Measurements from ENCODE around the gene VAMP8. TPM values are rescaled to one million over a fixed set of nuclear protein-coding genes. Genes with fewer than 3 reads are reported as not detected.

Gene VAMP8
- total RNA-seq, result 0.12 and 0.33 TPM in 2 replicates

DNA sequence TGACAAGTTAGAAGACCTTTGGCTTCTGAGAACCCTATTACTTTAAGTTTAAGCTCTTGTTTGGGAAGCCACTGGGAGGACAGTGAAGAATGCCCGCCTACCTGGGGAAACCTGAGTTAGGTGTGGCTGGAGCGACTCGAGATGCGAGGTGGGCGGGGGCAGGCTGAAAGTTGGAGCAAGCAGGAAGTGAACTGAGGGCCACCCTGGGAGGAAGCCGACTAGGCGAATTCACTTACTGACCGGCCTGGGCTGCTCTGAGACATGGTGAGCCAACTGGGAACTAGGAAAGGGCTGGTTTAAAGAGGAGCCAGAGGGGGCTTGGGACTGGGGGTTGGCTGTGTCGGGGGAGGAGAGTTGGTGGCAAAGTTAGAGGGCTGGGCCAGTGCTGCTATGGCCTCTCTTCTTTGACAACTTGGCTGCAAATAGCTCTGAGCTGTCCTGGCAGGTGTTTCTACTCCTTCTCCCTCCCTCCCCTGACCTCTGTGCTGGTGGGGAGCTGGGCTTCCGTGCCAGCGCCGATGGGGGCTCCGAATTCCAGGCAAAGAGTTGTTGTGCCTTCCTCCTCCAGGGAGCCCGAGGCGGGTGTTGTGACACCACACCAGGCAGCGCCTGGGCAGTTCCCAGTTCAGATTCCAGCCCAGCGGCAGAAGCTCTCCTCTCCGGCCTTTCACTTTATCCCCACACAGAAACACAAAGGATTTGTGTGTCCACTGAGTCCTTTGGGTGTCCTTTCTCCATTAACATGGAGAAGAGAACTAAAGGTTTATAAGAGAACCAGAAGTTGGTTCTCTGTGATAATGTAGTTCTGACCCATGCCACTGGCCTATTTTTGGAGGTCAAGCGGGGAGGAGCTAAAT is at the start of gene VAMP8:
TSS of gene VAMP8 (plus strand) at position 201 of the 857 bp plus-strand sequence. CDS start at position 262, 61 bp downstream.

GRCh38 chr2:85538507-85539360 is 38.7 kb upstream of the VAMP8 start, which contains the start of gene MAT2A:
Gene MAT2A, plus strand, starts transcription at chr2:85539168. Its CDS starts 120 bp downstream, at chr2:85539288.

GRCh38 chr2:85561280-85562212 is 15.8 kb upstream of the VAMP8 start, which contains the start of gene GGCX:
Gene GGCX, minus strand, starts transcription at chr2:85561493. Its CDS starts 65 bp downstream, at chr2:85561428.

DNA sequence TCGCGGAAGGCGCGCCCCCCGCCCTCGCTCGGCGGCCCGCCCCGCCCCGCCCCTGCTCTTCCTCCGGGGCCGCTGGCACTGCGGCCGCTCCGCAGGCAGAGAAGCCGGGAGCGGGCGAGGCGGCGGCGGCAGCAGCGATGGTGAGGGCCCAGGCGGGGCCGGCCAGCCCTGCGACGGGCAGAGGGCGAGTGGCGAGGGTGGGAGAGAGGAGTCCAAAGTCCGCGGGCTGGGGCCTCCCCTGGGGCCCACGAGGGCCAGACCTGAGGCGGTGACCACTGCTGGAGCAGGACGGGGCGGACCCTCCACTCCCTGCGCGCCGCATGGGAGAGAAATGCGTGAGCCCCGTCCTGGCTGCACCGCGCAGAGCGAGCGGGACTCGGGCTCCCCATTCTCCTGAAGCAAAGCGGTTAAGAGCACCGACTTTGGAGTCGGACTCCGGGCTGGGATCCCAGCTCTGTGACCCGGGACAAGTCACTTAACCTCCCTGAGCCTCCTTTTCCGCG is 7.0 kb downstream of the VAMP8 start, which contains the start of gene VAMP5:
TSS of gene VAMP5 (plus strand) at position 78 of the 503 bp plus-strand sequence. CDS start at position 138, 60 bp downstream.

GRCh38 chr2:85595301-85596025 is 18.1 kb downstream of the VAMP8 start, which contains the start of gene RNF181:
Gene RNF181, plus strand, starts transcription at chr2:85595745. Its CDS starts 19 bp downstream, at chr2:85595764.

GRCh38 chr2:85602476-85603234 is 25.3 kb downstream of the VAMP8 start, which contains the start of gene TMEM150A:
Gene TMEM150A, minus strand, starts transcription at chr2:85602698. Its CDS starts 750 bp downstream, at chr2:85601948.

GRCh38 chr2:85611705-85612587 is 34.6 kb downstream of the VAMP8 start, which contains the start of gene C2orf68:
Gene C2orf68, minus strand, starts transcription at chr2:85612066. Its CDS starts 82 bp downstream, at chr2:85611984.

Other genes with a start within 250 kb of the VAMP8 start
- gene TGOLN2, start 249.6 kb upstream of the VAMP8 start, total RNA-seq, result 108 and 121 TPM in 2 replicates
- gene RETSAT, start 223.1 kb upstream of the VAMP8 start, total RNA-seq, result 49.6 and 72.9 TPM in 2 replicates
- gene ELMOD3, start 222.8 kb upstream of the VAMP8 start, total RNA-seq, result 14.4 and 20.6 TPM in 2 replicates
- gene CAPG, start 167.2 kb upstream of the VAMP8 start, total RNA-seq, result 156 and 193 TPM in 2 replicates
- gene SH2D6, start 158.9 kb upstream of the VAMP8 start, total RNA-seq, result 0.89 and 1.4 TPM in 2 replicates
- 163 and 201 TPM in 2 replicates for gene MAT2A, start 38.4 kb upstream of the VAMP8 start, total RNA-seq
- 56.0 and 56.3 TPM in 2 replicates for gene GGCX, start 16.1 kb upstream of the VAMP8 start, total RNA-seq
- 26.0 and 27.1 TPM in 2 replicates for gene VAMP5, start 6.8 kb downstream of the VAMP8 start, total RNA-seq
- gene RNF181, start 18.2 kb downstream of the VAMP8 start, total RNA-seq, result 255 and 257 TPM in 2 replicates
- gene TMEM150A, start 25.1 kb downstream of the VAMP8 start, total RNA-seq, result 3.1 and 8.1 TPM in 2 replicates
- gene C2orf68, start 34.5 kb downstream of the VAMP8 start, total RNA-seq, result 14.1 and 16.2 TPM in 2 replicates
- gene USP39, start 38.6 kb downstream of the VAMP8 start, total RNA-seq, result 38.4 and 44.7 TPM in 2 replicates
- gene SFTPB, start 90.6 kb downstream of the VAMP8 start, total RNA-seq, result under 0.01 TPM in 1 of 2 replicates, not detected in the other
- under 0.01 TPM in 1 of 2 replicates, not detected in the other for gene GNLY, start 116.8 kb downstream of the VAMP8 start, total RNA-seq
- 4.5 and 5.1 TPM in 2 replicates for gene ATOH8, start 176.4 kb downstream of the VAMP8 start, total RNA-seq

Data from uterine smooth muscle cell (primary cell).